Keratinocyte (primary cell): ENCODE measurements around the gene CDKN2B. TPM values are rescaled to one million over a fixed set of nuclear protein-coding genes. Genes with fewer than 3 reads are reported as not detected.

Experiments
- DNase-seq: peaks from one replicate; pipeline ENCODE4 v3.0.0-alpha.2; 2011; ENCODE audit warnings: low read depth, missing footprints, low spot score
- FAIRE-seq: peaks from 2 replicates; lab custom pipeline; 2011; peaks lifted over from hg19 to GRCh38; lab: Jason Lieb, UNC
- H2AFZ ChIP-seq: 2 replicates; pipeline ENCODE4 v1.6.0; 2012; ENCODE audit warnings: low read length, control low read depth, inconsistent platforms; ENCODE audit not compliant: control insufficient read depth
- H3K27ac ChIP-seq: 2 replicates; pipeline ENCODE4 v1.5.1; 2011; ENCODE audit warnings: low read length; ENCODE audit not compliant: control insufficient read depth, insufficient read depth
- H3K27me3 ChIP-seq: 3 replicates; pipeline ENCODE4 v1.6.0; 2011; ENCODE audit warnings: low read length; ENCODE audit not compliant: control insufficient read depth, insufficient read depth; ENCODE audit errors: extremely low read depth
- H3K36me3 ChIP-seq, 2 experiments: 2 replicates in 1 of 2; 3 replicates in 1 of 2; pipeline ENCODE4 v1.5.1; 2011; ENCODE audit warnings: low read length in 2 of 2, mild to moderate bottlenecking in 1 of 2; ENCODE audit not compliant: control insufficient read depth in 2 of 2, insufficient read depth in 2 of 2; ENCODE audit errors: extremely low read depth in 1 of 2
- H3K4me1 ChIP-seq: 3 replicates; pipeline ENCODE4 v1.5.1; 2011; ENCODE audit warnings: low read length; ENCODE audit not compliant: control insufficient read depth, insufficient read depth; ENCODE audit errors: extremely low read depth
- H3K4me2 ChIP-seq: 3 replicates; pipeline ENCODE4 v1.6.0; 2011; ENCODE audit warnings: low read depth, low read length; ENCODE audit not compliant: control insufficient read depth, insufficient read depth; ENCODE audit errors: extremely low read depth
- H3K4me3 ChIP-seq, 3 experiments: fragments of 200-600 bp in 1 of 3; sonication (generic) in 1 of 3; 2 replicates in 2 of 3; 3 replicates in 1 of 3; pipeline ENCODE4 v1.5.1; 2011 to 2016; ENCODE audit warnings: low read length in 3 of 3, mild to moderate bottlenecking in 3 of 3, control low read depth in 2 of 3, inconsistent platforms in 1 of 3, low read depth in 1 of 3, mixed read lengths in 1 of 3, mixed run types in 1 of 3, moderate library complexity in 1 of 3; ENCODE audit not compliant: control insufficient read depth in 2 of 3, insufficient read depth in 2 of 3; ENCODE audit errors: extremely low read depth in 1 of 3
- H3K79me2 ChIP-seq: 2 replicates; pipeline ENCODE4 v1.6.0; 2012; ENCODE audit warnings: low read length; ENCODE audit not compliant: control insufficient read depth, insufficient read depth
- H3K9ac ChIP-seq: 3 replicates; pipeline ENCODE4 v1.6.0; 2011; ENCODE audit warnings: low read length; ENCODE audit not compliant: control insufficient read depth, insufficient read depth; ENCODE audit errors: extremely low read depth
- H3K9me1 ChIP-seq: 3 replicates; pipeline ENCODE4 v1.6.0; 2011; ENCODE audit warnings: low read length; ENCODE audit not compliant: control insufficient read depth, insufficient read depth; ENCODE audit errors: extremely low read depth
- H3K9me3 ChIP-seq: 2 replicates; pipeline ENCODE4 v1.5.1; 2012; ENCODE audit warnings: low read depth, low read length; ENCODE audit not compliant: control insufficient read depth
- H4K20me1 ChIP-seq: 3 replicates; pipeline ENCODE4 v1.6.0; 2011; ENCODE audit warnings: low read length; ENCODE audit not compliant: control insufficient read depth, insufficient read depth; ENCODE audit errors: extremely low read depth
- EZH2 ChIP-seq: IDR thresholded peaks from one replicate; pipeline ENCODE4 v1.6.1; 2012; ENCODE audit warnings: inconsistent platforms, mild to moderate bottlenecking, low read length, moderate library complexity
- dilution Hi-C: fragments of 300-500 bp; cut with MboI; formaldehyde crosslinking; loops from one replicate; pipeline ENCODE4 v1.7.0; 2020; ENCODE audit warnings: low sequenced_read_pairs; ENCODE audit not compliant: extremely low pct_ligation_motif_present
- polyA plus RNA-seq, 5 experiments: library from polyadenylated mRNA; depleted of rRNA in 3 of 5; stranded (reverse) in 3 of 5; stranded (forward) in 1 of 5; unstranded in 1 of 5; fragments of >200 nt; gene quantifications; 1 replicate in 1 of 5; 2 replicates in 3 of 5; 3 replicates in 1 of 5; pipeline versions ENCODE4 v1.2.1 to v1.2.3, GENCODE V29; 2011 to 2012; ENCODE audit warnings: missing spikeins in 2 of 5, low read depth in 1 of 5, low replicate concordance in 1 of 5
- TF ChIP-seq, protein P1 (sequence below), 3 experiments: IDR thresholded peaks in 1 of 3; conservative IDR thresholded peaks in 1 of 3; optimal IDR thresholded peaks in 1 of 3; 2 replicates in 2 of 3; 3 replicates in 1 of 3; pipeline versions ENCODE3 to v1.5.1; 2011; ENCODE audit warnings: low read length in 3 of 3, mild to moderate bottlenecking in 3 of 3, moderate library complexity in 2 of 3, control low read depth in 1 of 3, inconsistent platforms in 1 of 3; ENCODE audit not compliant: insufficient read depth in 2 of 3; ENCODE audit errors: extremely low read depth in 1 of 3

Gene CDKN2B
- polyA plus RNA-seq, 1 donor (not counting 4 experiments of a cell fraction or from before 2014, with no cell fraction given): 19.9 TPM

DNA sequence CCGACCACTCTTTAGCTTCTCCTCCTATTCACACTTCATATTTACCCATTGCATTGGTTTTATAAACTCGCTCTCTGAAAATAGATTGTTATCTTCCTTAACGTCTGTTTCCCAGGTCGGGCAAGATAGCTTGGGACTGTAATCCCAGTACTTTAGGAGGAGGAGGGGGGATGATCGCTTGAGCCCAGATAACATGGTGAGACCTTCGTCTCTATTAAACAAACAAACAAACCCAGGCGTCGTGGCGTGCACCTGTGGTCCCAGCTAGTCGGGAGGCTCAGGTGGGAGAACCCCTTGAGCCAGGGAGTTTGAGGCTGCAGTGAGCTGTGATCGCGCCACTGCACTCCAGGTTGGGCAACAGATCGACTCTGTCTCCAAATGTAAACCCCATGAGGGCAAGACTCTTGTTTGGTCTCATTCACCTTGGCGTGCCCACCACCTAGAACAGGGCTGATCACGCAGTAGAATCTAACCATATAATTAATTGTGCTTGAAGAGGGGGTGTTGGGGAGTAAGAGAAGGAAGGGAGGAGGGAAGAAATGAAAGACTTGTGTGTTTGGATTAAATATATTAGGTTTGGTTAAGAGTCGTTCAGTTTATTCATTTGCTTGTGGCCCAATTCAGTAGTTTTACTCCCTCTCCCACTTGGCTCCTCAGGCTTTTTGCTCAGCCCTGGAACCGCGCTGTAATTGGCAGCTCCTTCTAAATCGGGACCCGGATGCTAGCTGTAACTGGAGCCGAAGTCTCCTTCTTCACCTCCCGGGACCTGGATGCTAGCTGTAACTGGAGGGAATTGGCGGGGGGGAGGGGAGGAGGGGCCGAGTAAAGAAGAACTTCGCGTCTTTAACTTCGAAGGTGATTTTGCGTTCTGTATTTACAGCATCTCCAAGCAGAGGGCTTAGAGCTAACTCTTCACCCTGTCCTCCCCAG lies 39.8 kb downstream of the CDKN2B start:
- peaks cover 16% of the 10 kb centered on the region for H3K4me1 ChIP-seq
- H3K9ac ChIP-seq: no peak overlapping the region
- H3K4me3 ChIP-seq: peak overlapping the region in 1 of 3 experiments; percentile 24
- DNase-seq: no peak
- peak overlapping the region; percentile 65 for H3K4me2 ChIP-seq
- no peak overlapping the region for H2AFZ ChIP-seq
- no peaks in the 10 kb centered on the region for H3K79me2 ChIP-seq
- no peak for FAIRE-seq
- H3K9me3 ChIP-seq: peaks cover 22% of the 10 kb centered on the region
- H4K20me1 ChIP-seq: no peaks in the 10 kb centered on the region
- dilution Hi-C loops: no loop called here
- H3K27ac ChIP-seq: no peak overlapping the region
- peaks cover 62% of the 10 kb centered on the region for H3K27me3 ChIP-seq
- no peaks in the 10 kb centered on the region for H3K9me1 ChIP-seq
- peaks cover 5 to 13% of the 10 kb centered on the region in 2 experiments for H3K36me3 ChIP-seq
- TF ChIP-seq EZH2: no peak
- TF ChIP-seq, protein P1, sequence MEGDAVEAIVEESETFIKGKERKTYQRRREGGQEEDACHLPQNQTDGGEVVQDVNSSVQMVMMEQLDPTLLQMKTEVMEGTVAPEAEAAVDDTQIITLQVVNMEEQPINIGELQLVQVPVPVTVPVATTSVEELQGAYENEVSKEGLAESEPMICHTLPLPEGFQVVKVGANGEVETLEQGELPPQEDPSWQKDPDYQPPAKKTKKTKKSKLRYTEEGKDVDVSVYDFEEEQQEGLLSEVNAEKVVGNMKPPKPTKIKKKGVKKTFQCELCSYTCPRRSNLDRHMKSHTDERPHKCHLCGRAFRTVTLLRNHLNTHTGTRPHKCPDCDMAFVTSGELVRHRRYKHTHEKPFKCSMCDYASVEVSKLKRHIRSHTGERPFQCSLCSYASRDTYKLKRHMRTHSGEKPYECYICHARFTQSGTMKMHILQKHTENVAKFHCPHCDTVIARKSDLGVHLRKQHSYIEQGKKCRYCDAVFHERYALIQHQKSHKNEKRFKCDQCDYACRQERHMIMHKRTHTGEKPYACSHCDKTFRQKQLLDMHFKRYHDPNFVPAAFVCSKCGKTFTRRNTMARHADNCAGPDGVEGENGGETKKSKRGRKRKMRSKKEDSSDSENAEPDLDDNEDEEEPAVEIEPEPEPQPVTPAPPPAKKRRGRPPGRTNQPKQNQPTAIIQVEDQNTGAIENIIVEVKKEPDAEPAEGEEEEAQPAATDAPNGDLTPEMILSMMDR (optimal IDR thresholded peaks at IDR 0.05 in 1 of 3, IDR thresholded peaks at IDR 0.05 in 1 of 3, conservative IDR thresholded peaks at IDR 0.05 in 1 of 3; ENCODE audit: extremely low read depth in 1 of 3, insufficient read depth in 2 of 3, low read length in 3 of 3): no peak

DNA sequence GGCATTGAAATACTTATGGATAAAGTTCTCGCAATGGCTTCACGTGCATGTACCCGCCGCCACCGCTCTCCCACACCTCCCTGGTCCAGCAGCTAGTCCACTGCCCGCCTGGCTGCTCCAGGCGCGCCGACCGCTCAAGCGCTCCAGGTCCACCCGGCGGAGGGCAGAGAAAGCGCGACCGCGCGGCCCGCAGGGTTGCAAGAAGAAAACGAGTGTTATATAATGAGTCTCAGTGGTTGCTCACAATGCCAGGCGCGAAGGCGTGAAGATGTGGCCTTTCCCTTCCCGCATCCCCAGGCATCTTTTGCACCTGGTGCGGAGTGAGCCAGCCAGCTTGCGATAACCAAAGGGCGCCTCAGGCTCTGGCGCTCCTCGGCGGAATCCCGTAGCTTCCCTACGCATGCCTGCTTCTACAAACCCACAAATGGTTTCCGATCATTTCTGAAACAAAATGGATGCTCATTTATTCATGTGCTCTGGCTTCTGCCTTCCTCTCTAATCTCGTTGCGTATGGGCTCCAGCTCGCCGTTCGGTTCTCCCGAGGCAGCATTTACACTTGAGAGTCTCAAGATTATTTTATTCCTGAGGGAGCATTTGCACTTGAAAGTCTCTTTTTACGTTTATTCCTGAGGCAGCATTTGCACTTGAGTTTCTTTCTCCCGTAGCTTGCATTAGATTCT lies 40.6 kb downstream of the CDKN2B start:
- DNase-seq (no peak), FAIRE-seq (no peak)
- Histone ChIP-seq H3K4me3 (peak overlapping the region in 1 of 3 experiments; percentile 38), H3K27me3 (peaks cover 54% of the 10 kb centered on the region), H3K36me3 (peaks cover 5 to 13% of the 10 kb centered on the region in 2 experiments), H3K9ac (no peak overlapping the region), H2AFZ (no peak overlapping the region), H3K79me2 (no peaks in the 10 kb centered on the region), H3K9me1 (no peaks in the 10 kb centered on the region), H4K20me1 (no peaks in the 10 kb centered on the region), H3K27ac (no peak overlapping the region), H3K4me2 (peak overlapping the region; percentile 65), H3K9me3 (peaks cover 22% of the 10 kb centered on the region), H3K4me1 (peaks cover 16% of the 10 kb centered on the region)
- TF ChIP-seq EZH2: peak; percentile 3
- TF ChIP-seq, protein P1 (optimal IDR thresholded peaks at IDR 0.05 in 1 of 3, IDR thresholded peaks at IDR 0.05 in 1 of 3, conservative IDR thresholded peaks at IDR 0.05 in 1 of 3; ENCODE audit: extremely low read depth in 1 of 3, insufficient read depth in 2 of 3, low read length in 3 of 3): no peak
- dilution Hi-C loops: no loop called here
